ENCODE measurements around the gene HCFC2. TPM values are rescaled to one million over a fixed set of nuclear protein-coding genes. Genes with fewer than 3 reads are reported as not detected.
"Not testable (repeated sequence)": the region's sequence is repeated elsewhere in the genome, so short reads cannot be mapped to it uniquely, and the experiment has no call there.

HCFC2 gene
- total and polyA plus RNA-seq, 2 of the 8 experiments (the other 6 are each of a cell fraction or from before 2014, with no cell fraction given) = 0.62 to 1.8 TPM

DNA sequence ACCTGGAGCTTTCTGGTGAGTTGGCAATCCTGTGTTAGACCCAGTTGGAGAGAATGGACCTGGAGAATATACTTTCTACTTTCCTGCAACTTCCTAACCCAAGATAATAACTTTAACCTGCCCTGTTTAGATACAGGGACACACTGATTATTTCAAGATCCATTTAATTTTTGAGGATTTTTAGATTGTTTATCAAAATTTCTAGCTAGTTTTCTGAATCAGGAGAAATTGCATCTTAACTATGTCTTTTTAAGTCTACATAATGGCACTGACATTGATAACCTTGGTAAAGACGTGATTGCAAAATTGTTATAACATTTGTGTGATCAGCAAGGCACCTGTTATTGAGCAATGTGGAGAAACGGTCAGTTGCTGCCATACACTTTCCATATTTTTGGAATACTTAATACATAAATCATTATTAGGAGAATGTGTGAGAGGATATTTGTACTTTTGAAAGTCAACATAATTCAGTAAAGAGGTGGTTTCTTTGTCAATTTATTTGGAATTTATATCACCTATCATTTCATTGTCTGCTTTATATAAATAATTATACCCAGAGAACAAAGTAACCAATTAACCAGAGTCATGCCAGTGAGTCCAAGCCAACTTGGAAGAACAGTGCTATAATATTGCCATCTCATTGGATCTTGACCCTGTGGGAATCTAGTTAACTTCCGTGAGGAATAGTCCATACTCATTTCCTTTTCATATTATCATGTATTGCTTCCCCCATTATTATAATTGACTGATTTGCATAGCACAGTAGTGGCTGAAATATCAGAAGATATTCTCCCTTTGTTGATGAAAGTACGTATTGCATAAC lies 45.3 kb downstream of the HCFC2 start (continued):
- TF ChIP-seq CBX8 (IDR thresholded peaks at IDR 0.05; ENCODE audit: borderline replicate concordance, low read depth, low read length) (no peak), ZNF274 (IDR thresholded peaks at IDR 0.05; ENCODE audit: borderline replicate concordance, extremely low read depth, low read length) (no peak), CBX5 (IDR thresholded peaks at IDR 0.05; ENCODE audit: low read depth, low read length) (no peak), RFX5 (IDR thresholded peaks at IDR 0.05; ENCODE audit: borderline replicate concordance, low read depth, low read length) (no peak)
- TF ChIP-seq, protein P1, sequence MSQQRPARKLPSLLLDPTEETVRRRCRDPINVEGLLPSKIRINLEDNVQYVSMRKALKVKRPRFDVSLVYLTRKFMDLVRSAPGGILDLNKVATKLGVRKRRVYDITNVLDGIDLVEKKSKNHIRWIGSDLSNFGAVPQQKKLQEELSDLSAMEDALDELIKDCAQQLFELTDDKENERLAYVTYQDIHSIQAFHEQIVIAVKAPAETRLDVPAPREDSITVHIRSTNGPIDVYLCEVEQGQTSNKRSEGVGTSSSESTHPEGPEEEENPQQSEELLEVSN (IDR thresholded peaks at IDR 0.05) = no peak

DNA sequence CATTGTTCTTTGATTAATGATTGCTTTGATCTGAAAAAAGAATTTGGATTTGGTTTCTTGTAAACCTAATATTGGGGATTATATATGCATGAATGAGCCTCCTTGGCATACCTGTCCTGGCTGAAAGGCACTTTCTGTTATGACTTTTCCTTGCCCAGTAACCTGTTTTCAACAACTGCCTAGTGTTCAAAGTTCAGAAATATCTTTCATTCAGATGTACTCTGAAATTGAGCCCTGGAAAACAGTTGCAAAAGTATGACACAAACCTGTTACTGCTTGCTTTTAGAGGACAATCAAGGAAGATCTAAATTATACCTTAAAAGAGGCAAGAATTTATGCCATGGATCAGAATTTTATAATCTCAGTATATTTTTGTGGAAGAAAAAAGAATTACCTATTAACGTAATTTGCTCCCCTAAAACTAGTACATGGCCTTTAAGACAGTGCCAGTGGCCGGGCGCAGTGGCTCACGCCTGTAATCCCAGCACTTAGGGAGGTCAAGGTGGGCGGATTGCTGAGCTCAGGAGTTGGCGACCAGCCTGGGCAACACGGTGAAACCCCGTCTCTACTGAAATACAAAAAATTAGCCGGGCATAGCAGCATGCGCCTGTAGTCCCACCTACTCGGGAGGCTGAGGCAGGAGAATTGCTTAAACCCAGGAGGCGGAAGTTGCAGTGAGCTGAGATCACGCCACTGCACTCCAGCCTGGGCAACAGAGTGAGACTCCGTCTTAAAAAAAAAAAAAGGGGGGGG lies 50.7 kb downstream of the HCFC2 start:
- POLR2A ChIA-PET (ENCODE audit: partially characterized antibody); H3K4ac ChIP-seq (replicated peaks; ENCODE audit: insufficient read length, low read depth, low read length); H4K5ac ChIP-seq (ENCODE audit: insufficient read length, low read depth, low read length); FAIRE-seq; DNase-seq (ENCODE audit: low read depth in 1 of 2, low spot score in 2 of 2); H3K4me2 ChIP-seq (ENCODE audit: insufficient read depth in 1 of 2, low read depth in 2 of 2, low read length in 2 of 2); H2BK15ac ChIP-seq (ENCODE audit: low read length); H2BK20ac ChIP-seq (ENCODE audit: low read length); H3K27me3 ChIP-seq (replicated peaks in 1 of 4; ENCODE audit: control insufficient read depth in 3 of 4, extremely low read depth in 1 of 4, insufficient read depth in 3 of 4, low read length in 3 of 4); H2BK120ac ChIP-seq (replicated peaks; ENCODE audit: low read depth, low read length); H2BK5ac ChIP-seq (ENCODE audit: low read depth, low read length); H3K4me1 ChIP-seq (replicated peaks in 1 of 4; ENCODE audit: control insufficient read depth in 3 of 4, insufficient read depth in 4 of 4, low read length in 3 of 4); H4K20me1 ChIP-seq (replicated peaks in 1 of 2; ENCODE audit: control insufficient read depth in 1 of 2, insufficient read depth in 2 of 2, low read length in 2 of 2); H2BK12ac ChIP-seq (ENCODE audit: low read depth, low read length); H3K4me3 ChIP-seq (ENCODE audit: extremely low read depth in 1 of 4, insufficient read depth in 2 of 4, low read depth in 3 of 4, low read length in 4 of 4); H2AK5ac ChIP-seq (ENCODE audit: low read depth, low read length); H3K23ac ChIP-seq (ENCODE audit: insufficient read length); H3K14ac ChIP-seq (ENCODE audit: insufficient read length); H3K27ac ChIP-seq (ENCODE audit: low read depth, low read length); H3K79me2 ChIP-seq (ENCODE audit: control insufficient read depth in 1 of 2, insufficient read depth in 2 of 2, low read length in 2 of 2); H3K23me2 ChIP-seq (ENCODE audit: low read depth, low read length); H3K18ac ChIP-seq (ENCODE audit: extremely low read depth, low read length); H2AFZ ChIP-seq (ENCODE audit: low read length); H4K8ac ChIP-seq (ENCODE audit: extremely low read depth, insufficient read depth, low read length); H3K56ac ChIP-seq (replicated peaks; ENCODE audit: insufficient read length, low read depth, low read length); H3K9ac ChIP-seq (replicated peaks in 1 of 4; ENCODE audit: extremely low read depth in 1 of 4, low read depth in 3 of 4, low read length in 3 of 4); H3K9me3 ChIP-seq (ENCODE audit: insufficient read depth in 2 of 2, low read depth in 1 of 2, low read length in 1 of 2); H3K79me1 ChIP-seq (ENCODE audit: low read depth, low read length); H4K91ac ChIP-seq (replicated peaks; ENCODE audit: insufficient read length, low read length): not testable (repeated sequence)
- WGBS, 2 experiments (ENCODE audit: extremely low coverage in 1 of 2, insufficient coverage in 1 of 2, insufficient read length in 1 of 2, insufficient replicate concordance in 2 of 2, low coverage in 1 of 2, low lambda C conversion rate in 2 of 2, missing lambda C conversion rate in 1 of 2) = 93% methylated on average over 13 of the region's 14 CpGs; no CpG with 5 or more reads in 1 of the 2 experiments
- CTCF ChIA-PET (ENCODE audit: partially characterized antibody) = interaction anchor here (0.6 kb wide), 1 partner anchor 282 kb away, joined by 3 read pairs; no protein-coding TSS in a partner anchor
- H3K36me3 ChIP-seq (ENCODE audit: control insufficient read depth in 2 of 4, insufficient read depth in 4 of 4, low read length in 3 of 4) = peaks cover 0 to 29% (median 8%) of the 10 kb centered on the region in 4 experiments; a peak in 4 of 8 replicates

Data from H1 (cell line).